HG03039 (cell line): ENCODE data around the gene PTH1R.

Source experiments
- ATAC-seq: cut with Tn5 transposase; IDR thresholded peaks from one replicate; pipeline ENCODE4 v1.9.1; 2021; ENCODE audit warnings: mild to moderate bottlenecking, moderate library complexity; ENCODE audit not compliant: unreplicated experiment

PTH1R gene

DNA sequence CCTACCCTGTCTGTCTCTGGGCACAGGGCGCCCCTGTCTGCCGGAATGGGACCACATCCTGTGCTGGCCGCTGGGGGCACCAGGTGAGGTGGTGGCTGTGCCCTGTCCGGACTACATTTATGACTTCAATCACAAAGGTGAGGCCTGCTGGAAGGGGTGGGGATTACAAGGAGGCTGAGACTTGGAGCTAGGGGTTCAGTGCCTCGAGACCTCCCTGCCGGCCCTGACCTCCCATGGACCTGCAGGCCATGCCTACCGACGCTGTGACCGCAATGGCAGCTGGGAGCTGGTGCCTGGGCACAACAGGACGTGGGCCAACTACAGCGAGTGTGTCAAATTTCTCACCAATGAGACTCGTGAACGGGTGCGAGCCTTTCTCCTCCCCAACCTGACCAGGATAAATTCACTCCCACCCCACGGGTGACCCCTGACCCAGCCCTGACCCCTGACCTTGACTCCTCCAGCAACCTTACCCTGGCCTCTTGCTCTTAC, 20.4 kb downstream of the PTH1R start:
- no peak for ATAC-seq

GRCh38 chr3:46898321-46899150, 21.0 kb downstream of the PTH1R start:
- ATAC-seq: no peak

DNA sequence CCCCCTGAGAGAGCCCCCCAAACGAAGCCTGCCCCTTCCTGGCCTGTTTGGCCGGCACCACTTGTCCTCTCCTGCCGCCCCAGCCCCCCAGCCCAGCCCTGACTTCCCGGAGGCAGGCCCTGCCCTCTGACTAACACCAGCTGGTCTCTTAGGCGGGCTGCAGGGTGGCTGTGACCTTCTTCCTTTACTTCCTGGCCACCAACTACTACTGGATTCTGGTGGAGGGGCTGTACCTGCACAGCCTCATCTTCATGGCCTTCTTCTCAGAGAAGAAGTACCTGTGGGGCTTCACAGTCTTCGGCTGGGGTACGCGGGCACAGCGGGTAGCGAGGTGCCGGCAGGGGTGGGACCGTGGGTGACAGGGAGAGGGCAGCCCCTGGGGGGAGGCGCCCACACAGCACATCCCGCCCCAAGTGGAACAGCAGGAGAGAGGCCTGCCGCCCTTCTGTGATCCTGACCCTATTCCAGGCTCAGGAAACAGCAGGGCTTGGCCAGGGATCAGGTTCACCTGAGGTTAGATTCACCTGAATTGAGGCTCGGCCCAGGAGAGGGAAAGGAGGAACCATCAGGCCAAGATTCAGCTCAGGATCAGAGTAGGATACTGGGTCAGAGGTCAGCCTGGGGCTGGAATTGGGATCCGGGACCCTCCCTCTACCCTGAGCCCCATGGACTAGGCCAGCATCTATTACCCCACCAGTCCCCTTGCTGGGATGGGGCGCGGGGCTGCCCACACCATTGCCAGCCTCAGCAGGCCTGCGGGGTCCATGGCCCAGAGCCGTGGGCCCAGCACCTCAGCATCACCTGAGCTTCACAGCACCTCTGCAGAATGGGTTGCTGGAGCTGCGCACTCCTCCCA, 21.9 kb downstream of the PTH1R start:
- no peak for ATAC-seq

- ATAC-seq: no peak
Measured at GRCh38 chr3:46900007-46900292, 22.4 kb downstream of the PTH1R start.

DNA sequence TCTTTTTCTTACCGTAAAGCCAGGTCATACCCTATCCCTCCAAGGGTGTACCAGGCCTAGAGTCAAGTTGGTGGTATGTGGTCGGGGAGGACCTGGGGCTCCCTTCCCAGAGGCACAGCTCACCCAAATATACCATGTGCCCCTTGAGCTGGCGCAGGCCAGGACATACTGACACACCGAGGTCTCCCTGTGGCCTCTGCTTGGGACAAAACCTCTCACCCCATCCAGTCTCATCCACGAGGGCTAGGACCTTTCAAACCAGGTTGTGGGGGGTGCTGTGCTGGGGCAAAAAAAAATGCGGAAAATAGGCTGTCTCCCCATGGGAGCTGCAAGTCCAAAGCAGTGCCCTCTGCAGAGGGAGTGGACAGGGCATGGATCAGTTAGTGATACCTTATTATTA, 22.8 kb downstream of the PTH1R start:
- ATAC-seq: no peak

DNA sequence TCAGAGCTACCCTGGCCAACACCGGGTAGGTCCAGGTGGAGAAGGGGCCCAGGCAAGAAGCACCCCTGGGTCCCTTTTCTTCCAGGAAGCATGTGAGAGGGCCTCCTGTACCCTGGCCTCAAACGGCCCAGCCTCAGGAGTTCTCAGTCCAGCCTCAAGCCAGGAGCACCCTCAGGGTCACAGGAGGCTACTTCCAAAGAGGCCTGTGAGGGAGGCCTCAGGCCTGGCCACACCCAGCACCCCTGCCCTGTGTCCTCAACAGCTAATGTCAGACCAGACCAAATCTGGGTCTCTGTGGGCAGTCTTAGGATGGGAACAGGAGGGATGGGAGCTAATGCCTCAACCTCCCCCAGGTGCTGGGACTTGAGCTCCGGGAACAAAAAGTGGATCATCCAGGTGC, 23.5 kb downstream of the PTH1R start:
- ATAC-seq: no peak

DNA sequence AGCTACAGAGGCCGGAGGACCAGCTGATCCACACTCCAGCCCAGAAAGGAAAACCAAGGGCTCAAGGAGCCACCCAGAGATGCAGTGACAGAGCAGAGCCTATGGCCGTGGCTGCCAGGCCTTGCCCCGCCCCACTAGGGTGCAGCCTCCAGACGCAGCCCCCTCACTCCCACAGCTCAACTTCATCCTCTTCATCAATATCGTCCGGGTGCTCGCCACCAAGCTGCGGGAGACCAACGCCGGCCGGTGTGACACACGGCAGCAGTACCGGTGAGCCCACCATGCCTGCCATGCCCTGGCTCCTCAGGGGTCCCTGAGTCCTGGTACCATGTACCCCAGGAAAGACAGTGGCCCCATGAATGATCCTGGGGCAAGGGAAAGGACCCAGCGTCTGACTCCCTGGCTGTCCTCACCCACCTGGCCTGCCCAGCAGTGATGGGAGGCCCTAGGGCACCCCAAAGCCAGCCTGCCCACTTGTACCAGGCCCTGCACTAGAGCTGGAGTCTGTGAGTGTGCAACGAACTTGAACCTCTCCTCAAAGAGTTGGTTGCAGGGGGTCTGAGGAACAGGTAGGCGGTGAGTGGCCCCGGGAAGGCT, 24.2 kb downstream of the PTH1R start:
- no peak for ATAC-seq

DNA sequence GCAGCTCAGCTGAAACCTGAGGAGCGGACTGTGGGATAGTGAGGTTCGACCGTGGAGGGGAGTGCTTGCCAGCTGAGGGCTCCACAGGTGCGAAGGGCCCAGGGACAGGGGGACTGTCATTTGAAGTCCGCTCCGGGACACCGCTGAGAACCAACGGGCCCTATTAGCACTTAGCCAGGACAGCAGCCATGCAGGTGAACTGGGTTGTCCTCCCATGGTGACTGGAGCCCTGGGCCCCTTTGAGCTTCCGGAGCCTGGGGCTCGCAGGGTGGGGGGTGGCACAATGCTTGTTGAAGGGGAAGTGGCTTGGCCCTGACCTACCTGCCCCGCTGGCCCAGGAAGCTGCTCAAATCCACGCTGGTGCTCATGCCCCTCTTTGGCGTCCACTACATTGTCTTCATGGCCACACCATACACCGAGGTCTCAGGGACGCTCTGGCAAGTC, 24.7 kb downstream of the PTH1R start:
- no peak for ATAC-seq

DNA sequence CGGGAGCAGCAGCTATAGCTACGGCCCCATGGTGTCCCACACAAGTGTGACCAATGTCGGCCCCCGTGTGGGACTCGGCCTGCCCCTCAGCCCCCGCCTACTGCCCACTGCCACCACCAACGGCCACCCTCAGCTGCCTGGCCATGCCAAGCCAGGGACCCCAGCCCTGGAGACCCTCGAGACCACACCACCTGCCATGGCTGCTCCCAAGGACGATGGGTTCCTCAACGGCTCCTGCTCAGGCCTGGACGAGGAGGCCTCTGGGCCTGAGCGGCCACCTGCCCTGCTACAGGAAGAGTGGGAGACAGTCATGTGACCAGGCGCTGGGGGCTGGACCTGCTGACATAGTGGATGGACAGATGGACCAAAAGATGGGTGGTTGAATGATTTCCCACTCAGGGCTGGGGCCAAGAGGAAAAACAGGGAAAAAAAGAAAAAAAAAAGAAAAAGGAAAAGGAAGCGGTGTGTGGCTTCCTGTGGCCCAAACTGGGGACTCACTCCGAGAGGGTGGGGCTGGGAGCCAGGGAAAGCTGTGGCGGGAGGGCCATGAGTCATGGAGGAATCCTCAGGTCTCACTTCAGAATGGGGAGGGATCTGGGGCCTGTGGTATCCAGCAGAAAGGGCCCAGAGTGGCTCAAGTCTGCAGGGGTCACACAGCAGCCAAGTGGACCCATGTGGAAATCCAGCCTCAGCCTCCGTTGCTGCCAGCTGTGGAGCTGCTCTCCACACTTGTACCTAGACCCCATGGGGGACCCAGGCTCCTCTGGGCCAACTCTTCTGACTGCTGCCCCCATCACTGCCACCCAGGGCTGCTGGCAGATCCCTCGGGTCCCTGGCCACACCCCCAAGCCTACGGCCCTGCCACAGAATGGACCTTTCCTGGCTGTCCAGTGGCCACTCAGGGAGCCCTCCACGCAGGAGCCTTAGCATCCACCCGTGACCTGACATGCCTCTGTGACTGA, 26.1 kb downstream of the PTH1R start:
- no peak for ATAC-seq

DNA sequence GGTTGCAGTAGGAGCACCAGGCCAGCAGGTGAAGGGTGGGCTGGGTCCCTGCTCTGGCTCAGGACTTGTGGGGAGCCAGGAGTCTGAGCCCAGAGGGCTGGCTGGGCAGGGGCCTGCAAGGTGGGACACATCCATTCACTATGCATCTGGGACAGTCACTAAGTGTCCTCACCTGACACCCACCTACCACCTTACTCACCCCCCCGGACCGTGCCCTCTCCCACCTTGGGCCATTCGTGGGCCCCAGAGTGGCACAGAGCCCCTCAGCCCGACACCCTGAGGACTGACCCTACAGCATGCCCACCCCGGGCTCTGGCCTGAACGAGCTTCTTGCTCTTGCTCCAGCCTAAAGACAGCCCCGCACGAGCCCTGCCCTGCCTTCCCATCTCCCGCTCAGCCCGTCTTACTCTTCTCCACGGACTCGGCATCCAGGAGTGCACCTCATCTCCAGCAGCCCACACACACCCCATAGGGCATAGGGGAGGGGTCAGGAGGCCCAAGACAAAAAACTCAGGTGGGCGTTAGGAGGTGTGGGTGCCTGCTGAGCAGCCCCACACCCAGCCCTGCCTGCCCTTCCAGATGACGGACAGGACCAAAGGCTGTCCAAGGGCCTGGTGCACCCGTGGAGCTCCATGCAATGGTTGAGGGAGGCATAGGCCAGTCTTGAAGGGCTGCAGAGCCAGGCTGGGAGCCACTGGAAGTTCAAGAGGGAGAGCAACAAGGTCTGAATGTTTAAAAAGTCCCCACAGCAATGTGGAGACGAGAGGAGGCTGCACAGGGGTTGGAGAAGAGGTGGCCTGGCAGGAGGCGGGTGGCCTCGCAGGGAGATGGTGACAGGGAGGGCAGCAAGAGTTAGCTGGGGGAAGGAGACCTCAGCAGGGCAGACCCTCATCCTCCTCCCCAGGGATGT, 27.0 kb downstream of the PTH1R start:
- ATAC-seq: no peak

GRCh38 chr3:46905213-46905560, 27.7 kb downstream of the PTH1R start:
- ATAC-seq: no peak

GRCh38 chr3:46905661-46906451, 28.3 kb downstream of the PTH1R start:
- no peak for ATAC-seq

DNA sequence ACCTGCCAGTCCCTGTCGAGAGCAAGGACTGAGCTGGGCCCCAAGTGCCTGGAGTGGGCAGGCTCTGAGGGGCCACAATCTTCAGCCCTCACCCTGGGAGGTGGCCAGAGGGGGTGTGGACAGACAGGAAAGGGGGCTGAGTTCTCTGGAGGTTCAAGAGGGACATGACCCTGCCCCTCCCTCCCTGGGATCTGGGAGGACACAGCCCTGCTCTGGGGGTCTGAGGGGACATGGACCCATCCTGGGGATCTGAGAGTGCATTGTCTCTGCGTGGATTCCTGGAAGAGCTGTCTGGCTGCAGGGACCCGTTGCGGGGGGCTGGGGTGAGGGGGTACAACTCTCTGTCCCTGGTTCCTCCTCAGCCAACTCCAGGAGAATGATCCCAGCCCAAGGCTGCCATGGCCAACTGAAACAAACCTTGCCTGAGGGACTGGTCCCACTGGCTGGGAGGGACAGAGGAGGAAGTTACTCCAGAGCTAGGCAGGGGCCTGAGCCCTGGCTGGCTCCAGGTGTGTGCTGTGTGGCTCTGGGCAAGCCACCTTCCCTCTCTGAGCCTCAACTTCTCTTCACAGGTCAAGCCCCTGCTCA, 29.0 kb downstream of the PTH1R start:
- no peak for ATAC-seq

GRCh38 chr3:46907271-46907670, 29.8 kb downstream of the PTH1R start:
- ATAC-seq: no peak

- ATAC-seq: no peak
Measured at GRCh38 chr3:46907960-46908293, 30.4 kb downstream of the PTH1R start.

- ATAC-seq: no peak
Measured at GRCh38 chr3:46908294-46908985, 30.9 kb downstream of the PTH1R start.

DNA sequence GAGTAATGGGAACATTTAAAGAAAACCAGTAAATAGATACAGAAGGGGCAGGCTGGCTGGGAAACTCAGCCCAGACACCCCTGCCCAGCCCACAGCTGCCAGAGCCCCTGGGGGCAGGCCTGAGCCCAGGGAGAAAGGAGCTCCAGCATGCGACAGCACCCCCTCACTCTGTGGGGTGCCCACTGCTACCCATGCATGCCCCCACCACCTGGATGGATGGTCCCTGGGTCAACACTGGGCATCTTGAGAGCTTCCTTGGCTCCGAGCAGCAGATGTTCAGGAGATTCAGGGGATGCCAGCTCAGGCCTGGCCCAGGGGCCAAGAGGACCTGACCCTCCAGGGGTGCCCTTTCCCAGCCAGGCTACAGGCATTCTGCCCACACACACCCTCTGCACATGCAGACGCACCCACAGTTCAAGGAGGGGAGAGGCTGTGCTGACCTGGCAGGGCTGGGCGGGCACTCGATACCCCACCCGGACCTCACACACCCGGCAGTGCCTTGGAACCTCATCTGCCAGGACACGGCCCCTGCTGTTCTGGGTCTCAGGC, 31.5 kb downstream of the PTH1R start:
- ATAC-seq: no peak
